Measurements from ENCODE around the gene TRAPPC10. TPM values are rescaled to one million over a fixed set of nuclear protein-coding genes. Genes with fewer than 3 reads are reported as not detected.

The TRAPPC10 gene
- total RNA-seq, 1 experiment from 2014 or later: 32.9 TPM

- no peaks in the 10 kb centered on the region for H3K27me3 ChIP-seq (ENCODE audit: insufficient read depth, low read length)
- WGBS (ENCODE audit: extremely low coverage, insufficient read length, low lambda C conversion rate): no CpG with 5 or more reads among the region's 33 CpGs
- no peak overlapping the region for H3K27ac Mint-ChIP-seq
- H3K27me3 Mint-ChIP-seq (ENCODE audit: low read depth): no peaks in the 10 kb centered on the region; the same call in 1 of the 2 replicates
- H3K79me1 ChIP-seq (ENCODE audit: insufficient read depth, low read depth, low read length, poor library complexity, severe bottlenecking): no peaks in the 10 kb centered on the region
- no peak overlapping the region for H3K4me2 ChIP-seq (ENCODE audit: insufficient read depth, insufficient read length, low read length)
- no peak overlapping the region for H3K9ac ChIP-seq (ENCODE audit: extremely low read depth, insufficient read length, low read length)
- H2BK20ac ChIP-seq (ENCODE audit: low read depth, low read length, poor library complexity, severe bottlenecking): no peak overlapping the region
- peaks cover 1% of the 10 kb centered on the region in 2 experiments; a peak in 2 of 4 replicates for H3K4me1 Mint-ChIP-seq
- no peaks in the 10 kb centered on the region for H3K36me3 Mint-ChIP-seq (ENCODE audit: insufficient read depth in 1 of 3, low read depth in 3 of 3)
- no peak overlapping the region for H2BK120ac ChIP-seq (ENCODE audit: low read depth, low read length, poor library complexity, severe bottlenecking)
- H3K14ac ChIP-seq (ENCODE audit: insufficient read depth, low read length): no peak overlapping the region; the same call in 1 of the 2 replicates
- H3K4me1 ChIP-seq (ENCODE audit: insufficient read depth, low read length): no peaks in the 10 kb centered on the region
- no peak overlapping the region for H2AK5ac ChIP-seq (ENCODE audit: insufficient read length, low read length)
- no peak overlapping the region for H2BK5ac ChIP-seq (ENCODE audit: insufficient read length, low read length)
- H3K23me2 ChIP-seq (ENCODE audit: insufficient read length, low read depth, low read length, poor library complexity, severe bottlenecking): no peaks in the 10 kb centered on the region
- H3K9me3 Mint-ChIP-seq: no peaks in the 10 kb centered on the region
- H3K79me2 ChIP-seq (ENCODE audit: insufficient read depth, low read length): no peaks in the 10 kb centered on the region
- H2BK12ac ChIP-seq (ENCODE audit: insufficient read length, low read depth, low read length): no peak overlapping the region
- H3K9me3 ChIP-seq (ENCODE audit: control insufficient read depth, low read depth, low read length): no peaks in the 10 kb centered on the region
- H3T11ph ChIP-seq (ENCODE audit: low read length): no peak overlapping the region
- H3K56ac ChIP-seq (ENCODE audit: insufficient read length, low read depth, low read length): no peak overlapping the region
- no peak overlapping the region for H4K91ac ChIP-seq (ENCODE audit: insufficient read length, low read depth, low read length)
- H3K4me3 Mint-ChIP-seq: no peak overlapping the region
- H4K8ac ChIP-seq (replicated peaks; ENCODE audit: insufficient read length, low read depth, low read length): no peak overlapping the region
- no peaks in the 10 kb centered on the region for H4K20me1 ChIP-seq (ENCODE audit: control insufficient read depth, insufficient read depth, insufficient read length)
- DNase-seq: no peak
- TF ChIP-seq CTCF (conservative IDR thresholded peaks at IDR 0.05): no peak
- no peak overlapping the region for H3K23ac ChIP-seq (ENCODE audit: insufficient read length, low read depth, low read length)
- H3K27ac ChIP-seq (ENCODE audit: insufficient read length, low read depth, low read length): no peak overlapping the region
- no peak overlapping the region for H3K18ac ChIP-seq (ENCODE audit: insufficient read length, low read depth, low read length)
- H4K5ac ChIP-seq (ENCODE audit: insufficient read length, low read depth, low read length): no peak overlapping the region
- H2BK15ac ChIP-seq (ENCODE audit: low read depth, low read length): no peak overlapping the region
- no peak overlapping the region for H2AFZ ChIP-seq (ENCODE audit: low read length)
- no peak overlapping the region for H3K4ac ChIP-seq (ENCODE audit: low read depth, low read length)
Observed at GRCh38 chr21:43991447-43991991, 20.6 kb upstream of the TRAPPC10 start.

Measured in H9 (cell line).